ENCODE results near the gene LRRC75A. TPM values are rescaled to one million over a fixed set of nuclear protein-coding genes. Genes with fewer than 3 reads are reported as not detected.
A peak's percentile ranks its signal among the peaks of the same experiment; 100 is the strongest.

The LRRC75A gene
- total RNA-seq, 1 experiment from 2014 or later = 22.9 TPM

DNA sequence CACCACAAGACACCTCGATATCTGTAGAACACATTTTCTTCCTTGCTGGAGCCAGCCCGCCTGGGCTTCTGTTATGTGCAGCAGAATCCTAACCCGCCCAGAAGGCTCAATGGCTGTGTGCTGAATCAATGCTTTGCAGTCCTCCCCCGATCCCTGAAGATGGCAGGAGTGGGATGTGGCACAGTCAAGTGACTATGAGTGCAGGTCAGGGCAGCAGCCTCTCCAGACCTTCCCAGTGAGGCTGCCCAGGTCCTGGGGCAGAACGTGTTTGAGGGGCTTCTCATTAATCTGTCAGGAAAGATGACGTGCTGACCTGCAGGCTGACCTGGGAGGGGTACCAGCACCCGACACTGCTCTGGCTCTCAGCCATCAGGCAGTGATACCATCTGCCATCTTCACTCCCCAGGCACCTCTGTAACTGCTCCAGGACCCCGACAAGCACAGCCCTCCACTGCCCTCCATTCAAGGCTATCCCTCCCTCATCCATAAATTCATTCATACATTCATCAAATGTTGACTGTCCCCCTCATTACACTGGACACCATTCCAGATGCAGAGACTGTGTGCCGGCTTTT, 35.2 kb downstream of the LRRC75A start:
- DNase-seq (ENCODE audit: low spot score) (no peak), ATAC-seq (peak; percentile 14)
- ChIA-PET CTCF (interaction anchor here (8.3 kb wide), 1 partner anchor 62 kb away, joined by 204 read pairs; no protein-coding TSS in a partner anchor), POLR2A (no interaction called here)
- no peaks in the 10 kb centered on the region; the same call in 1 of the 2 replicates for H3K27me3 Mint-ChIP-seq (ENCODE audit: low read depth)
- peaks cover 37% of the 10 kb centered on the region for H3K4me1 Mint-ChIP-seq
- H3K9me3 Mint-ChIP-seq = no peaks in the 10 kb centered on the region
- TF ChIP-seq ZBTB21 (CRISPR knock-in tag; IDR thresholded peaks at IDR 0.05; ENCODE audit: borderline replicate concordance) (no peak), ESRRA (CRISPR knock-in tag; IDR thresholded peaks at IDR 0.05; ENCODE audit: borderline replicate concordance) (no peak), OVOL2 (CRISPR knock-in tag; IDR thresholded peaks at IDR 0.05; ENCODE audit: borderline replicate concordance) (no peak), FOXK1 (CRISPR knock-in tag; IDR thresholded peaks at IDR 0.05) (no peak)
- TF ChIP-seq, protein P1, sequence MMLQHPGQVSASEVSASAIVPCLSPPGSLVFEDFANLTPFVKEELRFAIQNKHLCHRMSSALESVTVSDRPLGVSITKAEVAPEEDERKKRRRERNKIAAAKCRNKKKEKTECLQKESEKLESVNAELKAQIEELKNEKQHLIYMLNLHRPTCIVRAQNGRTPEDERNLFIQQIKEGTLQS (CRISPR knock-in tag; conservative IDR thresholded peaks at IDR 0.05) = no peak
- TF ChIP-seq, protein P2, sequence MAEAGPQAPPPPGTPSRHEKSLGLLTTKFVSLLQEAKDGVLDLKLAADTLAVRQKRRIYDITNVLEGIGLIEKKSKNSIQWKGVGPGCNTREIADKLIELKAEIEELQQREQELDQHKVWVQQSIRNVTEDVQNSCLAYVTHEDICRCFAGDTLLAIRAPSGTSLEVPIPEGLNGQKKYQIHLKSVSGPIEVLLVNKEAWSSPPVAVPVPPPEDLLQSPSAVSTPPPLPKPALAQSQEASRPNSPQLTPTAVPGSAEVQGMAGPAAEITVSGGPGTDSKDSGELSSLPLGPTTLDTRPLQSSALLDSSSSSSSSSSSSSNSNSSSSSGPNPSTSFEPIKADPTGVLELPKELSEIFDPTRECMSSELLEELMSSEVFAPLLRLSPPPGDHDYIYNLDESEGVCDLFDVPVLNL (CRISPR knock-in tag; IDR thresholded peaks at IDR 0.05; ENCODE audit: borderline replicate concordance, low read depth) = no peak
- H3K27ac Mint-ChIP-seq = peak overlapping the region; percentile 19; the same call in 1 of the 2 replicates
- peaks cover 14% of the 10 kb centered on the region for H3K36me3 Mint-ChIP-seq
- no peak overlapping the region for H3K4me3 Mint-ChIP-seq

DNA sequence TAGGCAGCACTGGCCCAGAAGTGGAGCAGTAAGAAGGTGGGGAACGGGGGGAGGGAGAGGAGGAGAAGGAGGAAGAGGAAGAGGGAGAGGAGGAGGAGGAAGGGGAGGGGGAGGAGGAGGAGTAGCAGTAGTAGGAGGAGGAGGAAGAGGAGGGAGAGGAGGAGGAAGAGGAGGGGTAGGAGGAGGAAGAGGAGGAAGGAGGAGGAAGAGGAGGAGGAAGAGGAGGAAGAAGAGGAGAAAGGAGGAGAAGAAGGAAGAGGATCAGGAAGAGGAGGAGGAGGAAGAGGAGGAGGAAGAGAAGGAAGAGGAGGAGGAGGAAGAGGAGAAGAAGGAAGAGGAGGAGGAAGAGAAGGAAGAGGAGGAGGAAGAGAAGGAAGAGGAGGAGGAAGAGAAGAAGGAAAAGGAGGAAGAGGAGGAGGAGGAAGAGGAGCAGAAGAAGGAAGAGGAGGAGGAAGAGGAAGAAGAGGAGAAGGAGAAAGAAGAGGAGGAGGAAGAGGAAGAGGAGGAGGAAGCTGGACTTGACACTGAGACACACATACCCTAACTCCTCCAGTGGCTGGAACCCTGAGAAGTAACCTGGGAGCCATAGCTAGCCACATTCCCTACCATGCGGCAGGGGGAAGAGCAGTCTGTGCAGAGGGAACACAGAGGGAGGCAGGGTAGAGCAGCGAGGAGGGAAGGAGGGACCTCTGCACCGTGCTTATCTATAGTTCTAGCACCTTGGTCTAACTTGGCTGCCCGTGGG, 35.8 kb downstream of the LRRC75A start:
- H3K36me3 Mint-ChIP-seq = peaks cover 10% of the 10 kb centered on the region
- no peak overlapping the region for H3K4me3 Mint-ChIP-seq
- H3K27me3 Mint-ChIP-seq (ENCODE audit: low read depth) = no peaks in the 10 kb centered on the region; the same call in 1 of the 2 replicates
- ChIA-PET POLR2A (no interaction called here), CTCF (interaction anchor here (1.4 to 8.3 kb wide), 2 partner anchors 40 to 63 kb away, joined by 4 to 204 read pairs; no protein-coding TSS in a partner anchor)
- TF ChIP-seq, protein P3, sequence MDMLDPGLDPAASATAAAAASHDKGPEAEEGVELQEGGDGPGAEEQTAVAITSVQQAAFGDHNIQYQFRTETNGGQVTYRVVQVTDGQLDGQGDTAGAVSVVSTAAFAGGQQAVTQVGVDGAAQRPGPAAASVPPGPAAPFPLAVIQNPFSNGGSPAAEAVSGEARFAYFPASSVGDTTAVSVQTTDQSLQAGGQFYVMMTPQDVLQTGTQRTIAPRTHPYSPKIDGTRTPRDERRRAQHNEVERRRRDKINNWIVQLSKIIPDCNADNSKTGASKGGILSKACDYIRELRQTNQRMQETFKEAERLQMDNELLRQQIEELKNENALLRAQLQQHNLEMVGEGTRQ (CRISPR knock-in tag; IDR thresholded peaks at IDR 0.05) = no peak
- TF ChIP-seq TEAD4 (CRISPR knock-in tag; IDR thresholded peaks at IDR 0.05) = no peak
- TF ChIP-seq, protein P4, sequence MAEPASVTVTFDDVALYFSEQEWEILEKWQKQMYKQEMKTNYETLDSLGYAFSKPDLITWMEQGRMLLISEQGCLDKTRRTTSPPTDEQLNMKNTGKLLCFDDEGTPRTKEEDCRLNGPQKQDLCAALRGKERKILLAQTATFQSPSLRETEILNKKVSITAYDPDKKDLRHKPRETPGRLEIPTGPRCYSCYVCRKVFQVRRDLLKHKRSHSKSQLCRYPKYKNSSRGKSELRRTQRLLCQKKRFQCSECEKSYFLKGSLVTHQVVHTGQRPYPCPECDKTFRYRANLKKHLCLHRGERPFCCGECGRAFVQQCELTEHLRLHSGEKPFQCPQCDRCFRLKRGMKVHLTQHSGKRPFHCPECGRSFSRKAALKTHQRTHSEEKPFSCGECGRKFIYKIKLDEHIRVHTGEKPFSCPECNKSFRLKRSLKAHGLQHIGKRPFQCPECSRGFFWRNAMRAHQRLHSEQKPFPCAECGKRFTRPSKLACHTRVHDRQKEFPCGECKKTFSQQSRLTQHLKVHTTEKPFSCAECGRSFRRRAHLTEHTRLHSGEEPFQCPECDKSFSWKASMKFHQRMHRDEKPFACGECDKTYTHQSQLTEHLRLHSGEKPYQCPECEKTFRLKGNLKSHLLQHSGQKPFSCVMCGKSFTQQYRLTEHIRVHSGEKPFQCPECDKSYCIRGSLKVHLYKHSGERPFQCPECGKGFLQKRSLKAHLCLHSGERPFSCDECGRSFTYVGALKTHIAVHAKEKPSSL (CRISPR knock-in tag; conservative IDR thresholded peaks at IDR 0.05) = no peak
- no peak for TF ChIP-seq JUN (CRISPR knock-in tag; IDR thresholded peaks at IDR 0.05)
- TF ChIP-seq SMAD4 (CRISPR knock-in tag; IDR thresholded peaks at IDR 0.05) = no peak
- TF ChIP-seq ZBTB21 (CRISPR knock-in tag; IDR thresholded peaks at IDR 0.05; ENCODE audit: borderline replicate concordance) = no peak
- TF ChIP-seq, protein P5, sequence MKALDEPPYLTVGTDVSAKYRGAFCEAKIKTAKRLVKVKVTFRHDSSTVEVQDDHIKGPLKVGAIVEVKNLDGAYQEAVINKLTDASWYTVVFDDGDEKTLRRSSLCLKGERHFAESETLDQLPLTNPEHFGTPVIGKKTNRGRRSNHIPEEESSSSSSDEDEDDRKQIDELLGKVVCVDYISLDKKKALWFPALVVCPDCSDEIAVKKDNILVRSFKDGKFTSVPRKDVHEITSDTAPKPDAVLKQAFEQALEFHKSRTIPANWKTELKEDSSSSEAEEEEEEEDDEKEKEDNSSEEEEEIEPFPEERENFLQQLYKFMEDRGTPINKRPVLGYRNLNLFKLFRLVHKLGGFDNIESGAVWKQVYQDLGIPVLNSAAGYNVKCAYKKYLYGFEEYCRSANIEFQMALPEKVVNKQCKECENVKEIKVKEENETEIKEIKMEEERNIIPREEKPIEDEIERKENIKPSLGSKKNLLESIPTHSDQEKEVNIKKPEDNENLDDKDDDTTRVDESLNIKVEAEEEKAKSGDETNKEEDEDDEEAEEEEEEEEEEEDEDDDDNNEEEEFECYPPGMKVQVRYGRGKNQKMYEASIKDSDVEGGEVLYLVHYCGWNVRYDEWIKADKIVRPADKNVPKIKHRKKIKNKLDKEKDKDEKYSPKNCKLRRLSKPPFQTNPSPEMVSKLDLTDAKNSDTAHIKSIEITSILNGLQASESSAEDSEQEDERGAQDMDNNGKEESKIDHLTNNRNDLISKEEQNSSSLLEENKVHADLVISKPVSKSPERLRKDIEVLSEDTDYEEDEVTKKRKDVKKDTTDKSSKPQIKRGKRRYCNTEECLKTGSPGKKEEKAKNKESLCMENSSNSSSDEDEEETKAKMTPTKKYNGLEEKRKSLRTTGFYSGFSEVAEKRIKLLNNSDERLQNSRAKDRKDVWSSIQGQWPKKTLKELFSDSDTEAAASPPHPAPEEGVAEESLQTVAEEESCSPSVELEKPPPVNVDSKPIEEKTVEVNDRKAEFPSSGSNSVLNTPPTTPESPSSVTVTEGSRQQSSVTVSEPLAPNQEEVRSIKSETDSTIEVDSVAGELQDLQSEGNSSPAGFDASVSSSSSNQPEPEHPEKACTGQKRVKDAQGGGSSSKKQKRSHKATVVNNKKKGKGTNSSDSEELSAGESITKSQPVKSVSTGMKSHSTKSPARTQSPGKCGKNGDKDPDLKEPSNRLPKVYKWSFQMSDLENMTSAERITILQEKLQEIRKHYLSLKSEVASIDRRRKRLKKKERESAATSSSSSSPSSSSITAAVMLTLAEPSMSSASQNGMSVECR (CRISPR knock-in tag; IDR thresholded peaks at IDR 0.05; ENCODE audit: borderline replicate concordance) = no peak
- TF ChIP-seq ESRRA (CRISPR knock-in tag; IDR thresholded peaks at IDR 0.05; ENCODE audit: borderline replicate concordance) = no peak
- TF ChIP-seq, protein P6, sequence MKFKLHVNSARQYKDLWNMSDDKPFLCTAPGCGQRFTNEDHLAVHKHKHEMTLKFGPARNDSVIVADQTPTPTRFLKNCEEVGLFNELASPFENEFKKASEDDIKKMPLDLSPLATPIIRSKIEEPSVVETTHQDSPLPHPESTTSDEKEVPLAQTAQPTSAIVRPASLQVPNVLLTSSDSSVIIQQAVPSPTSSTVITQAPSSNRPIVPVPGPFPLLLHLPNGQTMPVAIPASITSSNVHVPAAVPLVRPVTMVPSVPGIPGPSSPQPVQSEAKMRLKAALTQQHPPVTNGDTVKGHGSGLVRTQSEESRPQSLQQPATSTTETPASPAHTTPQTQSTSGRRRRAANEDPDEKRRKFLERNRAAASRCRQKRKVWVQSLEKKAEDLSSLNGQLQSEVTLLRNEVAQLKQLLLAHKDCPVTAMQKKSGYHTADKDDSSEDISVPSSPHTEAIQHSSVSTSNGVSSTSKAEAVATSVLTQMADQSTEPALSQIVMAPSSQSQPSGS (CRISPR knock-in tag; IDR thresholded peaks at IDR 0.05; ENCODE audit: borderline replicate concordance, low read depth) = no peak
- TF ChIP-seq HMGA2 (CRISPR knock-in tag; IDR thresholded peaks at IDR 0.05) = no peak
- TF ChIP-seq TP53 (CRISPR knock-in tag; IDR thresholded peaks at IDR 0.05) = no peak
- H3K4me1 Mint-ChIP-seq = peaks cover 37% of the 10 kb centered on the region
- no peak for ATAC-seq
- H3K9me3 Mint-ChIP-seq = no peaks in the 10 kb centered on the region
- H3K27ac Mint-ChIP-seq = no peak overlapping the region
- no peak for DNase-seq (ENCODE audit: low spot score)
